Caco-2 (cell line): ENCODE data around the gene SLIT3. TPM values are rescaled to one million over a fixed set of nuclear protein-coding genes. Genes with fewer than 3 reads are reported as not detected.

Experiments used
- BruUV-seq: library from RNA; stranded (reverse); fragments of 400-500 nt; replicated peaks from 2 replicates; lab custom pipeline; 2021; lab: Mats Ljungman, UMichigan
- CTCF ChIA-PET: fragments of 300-600 bp; sonication (Branson Sonifier 250); formaldehyde crosslinking; loops from one replicate; lab custom pipeline; 2022; ENCODE audit warnings: antibody characterized with exemption; lab: Charles Lee
- POLR2A ChIA-PET: fragments of 300-600 bp; sonication (Branson Sonifier 250); formaldehyde crosslinking; loops from one replicate; lab custom pipeline; 2022; ENCODE audit warnings: antibody characterized with exemption; lab: Charles Lee
- DNase-seq, 2 experiments: peaks; one replicate each; pipeline versions ENCODE4 v3.0.0 to v3.0.0-alpha.2; 2020 to 2022
- H3K27me3 ChIP-seq: replicated peaks from 2 replicates; pipeline ENCODE4 v1.6.0; 2011; ENCODE audit warnings: low read length; ENCODE audit not compliant: control insufficient read depth, insufficient read depth
- H3K36me3 ChIP-seq: 2 replicates; pipeline ENCODE4 v1.5.1; 2011; ENCODE audit warnings: low read length; ENCODE audit not compliant: control insufficient read depth, insufficient read depth
- H3K4me1 ChIP-seq: fragments of 250-450 bp; sonication (Bioruptor Pico); 2 replicates; pipeline ENCODE4 v1.5.1; 2020; ENCODE audit warnings: mild to moderate bottlenecking
- H3K4me3 ChIP-seq: 2 replicates; pipeline ENCODE4 v1.5.1; 2011; ENCODE audit warnings: low read depth, mild to moderate bottlenecking, control low read depth, low read length
- H3K9me3 ChIP-seq: fragments of 250-450 bp; sonication (Bioruptor Pico); 2 replicates; pipeline ENCODE4 v1.5.1; 2020; ENCODE audit warnings: mild to moderate bottlenecking, moderate library complexity
- H3K27ac Mint-ChIP-seq: one replicate; pipeline ENCODE4 v1.8.0; 2022; ENCODE audit warnings: mixed read lengths; ENCODE audit not compliant: unreplicated experiment
- H3K27me3 Mint-ChIP-seq: one replicate; pipeline ENCODE4 v1.8.0; 2022; ENCODE audit warnings: mixed read lengths; ENCODE audit not compliant: insufficient read depth, unreplicated experiment
- H3K36me3 Mint-ChIP-seq: one replicate; pipeline ENCODE4 v1.8.0; 2022; ENCODE audit warnings: mild to moderate bottlenecking, mixed read lengths; ENCODE audit not compliant: insufficient read depth, unreplicated experiment
- H3K4me1 Mint-ChIP-seq: one replicate; pipeline ENCODE4 v1.8.0; 2022; ENCODE audit warnings: low read depth, mixed read lengths; ENCODE audit not compliant: unreplicated experiment
- H3K4me3 Mint-ChIP-seq: one replicate; pipeline ENCODE4 v1.8.0; 2022; ENCODE audit warnings: mild to moderate bottlenecking, moderate library complexity, mixed read lengths; ENCODE audit not compliant: unreplicated experiment
- H3K9me3 Mint-ChIP-seq: one replicate; pipeline ENCODE4 v1.8.0; 2022; ENCODE audit warnings: mixed read lengths; ENCODE audit not compliant: unreplicated experiment
- intact Hi-C: fragments of 100-400 bp; cut with micrococcal nuclease; formaldehyde crosslinking; loops from one replicate; pipeline ENCODE4 v1.10.0; 2022; ENCODE audit not compliant: unreplicated experiment
- total RNA-seq: library from RNA; stranded (reverse); gene quantifications from 2 replicates; pipeline ENCODE4 v1.2.3, GENCODE V29; 2022
- TF ChIP-seq, protein P1 (sequence below), 2 experiments: fragments of 200-600 bp in 1 of 2; IDR thresholded peaks; 1 replicate in 1 of 2; 2 replicates in 1 of 2; pipeline versions ENCODE4 v1.5.1 to v1.8.0; 2011 to 2022; ENCODE audit warnings: antibody characterized with exemption in 1 of 2, control low read depth in 1 of 2, inconsistent platforms in 1 of 2, low read depth in 1 of 2, low read length in 1 of 2, mild to moderate bottlenecking in 1 of 2, moderate library complexity in 1 of 2; ENCODE audit not compliant: insufficient read depth in 1 of 2, severe bottlenecking in 1 of 2, unreplicated experiment in 1 of 2

SLIT3 gene
- total RNA-seq, 1 experiment from 2014 or later = 2.1 TPM

DNA sequence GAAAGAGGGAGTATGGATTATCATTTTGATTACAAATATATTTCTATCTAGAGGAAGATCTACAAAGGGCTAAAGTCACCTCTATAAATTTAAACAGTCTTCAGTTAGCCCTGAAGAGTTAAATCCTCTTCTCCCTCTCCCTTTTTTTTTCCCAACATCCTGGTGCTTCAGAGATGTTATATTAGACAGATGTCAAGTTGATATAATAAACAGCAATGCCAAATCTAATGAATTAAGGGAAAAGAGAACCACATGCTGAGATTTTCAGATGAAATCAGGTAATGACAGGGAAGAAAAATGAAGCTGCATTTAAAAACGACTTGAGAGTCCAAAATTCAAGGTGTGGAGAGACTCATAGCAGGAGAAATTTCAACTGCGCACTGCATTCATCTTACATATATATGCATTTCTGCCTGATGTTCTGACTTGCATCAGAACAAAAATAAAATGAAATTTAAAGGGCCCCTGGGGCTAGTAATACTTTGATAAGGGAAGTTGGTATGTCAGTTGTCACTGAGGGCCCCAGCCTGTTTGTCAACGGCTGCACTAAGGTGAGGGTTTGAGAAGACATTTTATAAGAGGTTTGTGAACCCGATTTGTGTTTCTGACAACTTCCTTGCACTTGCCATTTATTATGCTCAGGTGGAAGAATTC, 382.9 kb downstream of the SLIT3 start:
- intact Hi-C loops = no loop called here
- TF ChIP-seq, protein P1, sequence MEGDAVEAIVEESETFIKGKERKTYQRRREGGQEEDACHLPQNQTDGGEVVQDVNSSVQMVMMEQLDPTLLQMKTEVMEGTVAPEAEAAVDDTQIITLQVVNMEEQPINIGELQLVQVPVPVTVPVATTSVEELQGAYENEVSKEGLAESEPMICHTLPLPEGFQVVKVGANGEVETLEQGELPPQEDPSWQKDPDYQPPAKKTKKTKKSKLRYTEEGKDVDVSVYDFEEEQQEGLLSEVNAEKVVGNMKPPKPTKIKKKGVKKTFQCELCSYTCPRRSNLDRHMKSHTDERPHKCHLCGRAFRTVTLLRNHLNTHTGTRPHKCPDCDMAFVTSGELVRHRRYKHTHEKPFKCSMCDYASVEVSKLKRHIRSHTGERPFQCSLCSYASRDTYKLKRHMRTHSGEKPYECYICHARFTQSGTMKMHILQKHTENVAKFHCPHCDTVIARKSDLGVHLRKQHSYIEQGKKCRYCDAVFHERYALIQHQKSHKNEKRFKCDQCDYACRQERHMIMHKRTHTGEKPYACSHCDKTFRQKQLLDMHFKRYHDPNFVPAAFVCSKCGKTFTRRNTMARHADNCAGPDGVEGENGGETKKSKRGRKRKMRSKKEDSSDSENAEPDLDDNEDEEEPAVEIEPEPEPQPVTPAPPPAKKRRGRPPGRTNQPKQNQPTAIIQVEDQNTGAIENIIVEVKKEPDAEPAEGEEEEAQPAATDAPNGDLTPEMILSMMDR (IDR thresholded peaks at IDR 0.05; ENCODE audit: insufficient read depth in 1 of 2, low read depth in 1 of 2, low read length in 1 of 2, severe bottlenecking in 1 of 2, unreplicated experiment in 1 of 2) = no peak
- peaks cover 5% of the 10 kb centered on the region for H3K27me3 ChIP-seq
- H3K9me3 ChIP-seq = no peaks in the 10 kb centered on the region
- H3K4me1 ChIP-seq = no peaks in the 10 kb centered on the region
- no TSS peak for BruUV-seq
- H3K27me3 Mint-ChIP-seq = peaks cover 17% of the 10 kb centered on the region
- H3K27ac Mint-ChIP-seq = no peak overlapping the region
- no peaks in the 10 kb centered on the region for H3K4me1 Mint-ChIP-seq
- no peak for DNase-seq
- H3K36me3 Mint-ChIP-seq = no peaks in the 10 kb centered on the region
- H3K9me3 Mint-ChIP-seq = no peaks in the 10 kb centered on the region
- H3K36me3 ChIP-seq = no peaks in the 10 kb centered on the region
- no peak overlapping the region for H3K4me3 Mint-ChIP-seq
- ChIA-PET POLR2A (interaction anchor here (0.5 kb wide), 1 partner anchor 44 kb away, joined by 3 read pairs; no protein-coding TSS in a partner anchor), CTCF (interaction anchor here (0.6 kb wide), 1 partner anchor 225 kb away, joined by 7 read pairs; no protein-coding TSS in a partner anchor)
- H3K4me3 ChIP-seq = no peak overlapping the region

DNA sequence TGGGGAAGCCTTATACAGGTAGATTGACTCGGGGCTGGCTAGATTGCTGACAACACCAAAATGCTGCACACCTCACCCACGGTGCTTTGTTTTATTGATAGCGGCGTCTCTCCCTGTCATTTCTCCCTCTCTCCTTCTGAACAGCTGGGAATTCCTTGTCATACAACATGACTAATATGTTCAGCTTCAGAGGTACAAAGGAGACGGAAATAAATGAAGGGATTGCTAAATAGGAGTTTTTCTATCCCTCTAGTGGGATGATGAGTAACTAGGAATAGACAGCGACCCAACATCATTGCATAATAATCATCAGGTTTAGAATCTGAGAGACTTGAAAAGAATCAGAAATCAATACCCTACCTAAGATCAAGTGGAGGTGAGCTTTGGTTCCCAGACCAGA, 384.1 kb downstream of the SLIT3 start:
- H3K36me3 Mint-ChIP-seq = no peaks in the 10 kb centered on the region
- POLR2A ChIA-PET = no interaction called here
- intact Hi-C loops = no loop called here

DNA sequence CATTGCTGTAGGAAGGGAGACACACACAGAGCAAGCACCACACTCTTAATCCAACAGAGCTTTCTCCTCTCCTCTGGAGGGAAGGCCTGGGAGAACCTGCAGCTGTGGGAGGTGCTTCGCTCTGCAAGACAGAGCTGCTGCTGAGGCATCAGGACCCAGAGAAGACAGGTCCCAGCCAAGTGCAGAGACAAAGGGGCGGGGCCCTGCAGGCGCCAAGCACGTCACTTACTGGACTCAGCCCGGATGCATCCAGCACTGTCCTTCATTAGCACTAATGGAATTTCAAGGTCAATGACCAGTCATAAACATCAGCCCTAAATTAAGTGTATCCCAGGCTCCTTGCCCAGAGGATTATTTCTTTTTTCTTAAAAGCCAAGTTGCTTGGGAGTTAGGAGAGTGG, 384.7 kb downstream of the SLIT3 start:
- H3K4me3 Mint-ChIP-seq = no peak overlapping the region
- no peaks in the 10 kb centered on the region for H3K4me1 Mint-ChIP-seq
- H3K27me3 Mint-ChIP-seq = peaks cover 26% of the 10 kb centered on the region

More for the DNA sequence above, 384.1 kb downstream of the SLIT3 start:
- no peak overlapping the region for H3K4me3 ChIP-seq
- H3K4me1 ChIP-seq = no peaks in the 10 kb centered on the region
- no peaks in the 10 kb centered on the region for H3K9me3 Mint-ChIP-seq
- BruUV-seq = no TSS peak
- peaks cover 24% of the 10 kb centered on the region for H3K27me3 Mint-ChIP-seq
- no peaks in the 10 kb centered on the region for H3K9me3 ChIP-seq
- DNase-seq = no peak
- no peaks in the 10 kb centered on the region for H3K4me1 Mint-ChIP-seq
- no peak overlapping the region for H3K4me3 Mint-ChIP-seq
- TF ChIP-seq, protein P1 (IDR thresholded peaks at IDR 0.05; ENCODE audit: insufficient read depth in 1 of 2, low read depth in 1 of 2, low read length in 1 of 2, severe bottlenecking in 1 of 2, unreplicated experiment in 1 of 2) = no peak
- CTCF ChIA-PET = no interaction called here
- H3K27me3 ChIP-seq = peaks cover 5% of the 10 kb centered on the region
- no peak overlapping the region for H3K27ac Mint-ChIP-seq
- H3K36me3 ChIP-seq = no peaks in the 10 kb centered on the region

More for the DNA sequence above, 384.7 kb downstream of the SLIT3 start:
- Mint-ChIP-seq H3K36me3 (no peaks in the 10 kb centered on the region), H3K9me3 (no peaks in the 10 kb centered on the region), H3K27ac (no peak overlapping the region)
- BruUV-seq = no TSS peak
- Histone ChIP-seq H3K9me3 (no peaks in the 10 kb centered on the region), H3K4me3 (no peak overlapping the region), H3K4me1 (no peaks in the 10 kb centered on the region), H3K36me3 (no peaks in the 10 kb centered on the region), H3K27me3 (peaks cover 5% of the 10 kb centered on the region)
- TF ChIP-seq, protein P1 (IDR thresholded peaks at IDR 0.05; ENCODE audit: insufficient read depth in 1 of 2, low read depth in 1 of 2, low read length in 1 of 2, severe bottlenecking in 1 of 2, unreplicated experiment in 1 of 2) = no peak
- no peak for DNase-seq
- POLR2A ChIA-PET = no interaction called here
- intact Hi-C loops = no loop called here
- CTCF ChIA-PET = no interaction called here
